Epidermal melanocyte (primary cell): ENCODE data around the gene PLA2R1.

Experiments
- DNase-seq: peaks from one replicate; pipeline ENCODE4 v3.0.0; 2011; ENCODE audit warnings: low spot score; ENCODE audit not compliant: insufficient read length

The PLA2R1 gene

GRCh38 chr2:159897081-159897480 lies 165.3 kb downstream of the PLA2R1 start:
- DNase-seq: no peak

GRCh38 chr2:159895258-159896065 lies 167.0 kb downstream of the PLA2R1 start:
- no peak for DNase-seq

- no peak for DNase-seq
These were observed 168.1 kb downstream of the PLA2R1 start for GRCh38 chr2:159894145-159894838.

- no peak for DNase-seq
These were observed 169.2 kb downstream of the PLA2R1 start for GRCh38 chr2:159892990-159893810.

DNA sequence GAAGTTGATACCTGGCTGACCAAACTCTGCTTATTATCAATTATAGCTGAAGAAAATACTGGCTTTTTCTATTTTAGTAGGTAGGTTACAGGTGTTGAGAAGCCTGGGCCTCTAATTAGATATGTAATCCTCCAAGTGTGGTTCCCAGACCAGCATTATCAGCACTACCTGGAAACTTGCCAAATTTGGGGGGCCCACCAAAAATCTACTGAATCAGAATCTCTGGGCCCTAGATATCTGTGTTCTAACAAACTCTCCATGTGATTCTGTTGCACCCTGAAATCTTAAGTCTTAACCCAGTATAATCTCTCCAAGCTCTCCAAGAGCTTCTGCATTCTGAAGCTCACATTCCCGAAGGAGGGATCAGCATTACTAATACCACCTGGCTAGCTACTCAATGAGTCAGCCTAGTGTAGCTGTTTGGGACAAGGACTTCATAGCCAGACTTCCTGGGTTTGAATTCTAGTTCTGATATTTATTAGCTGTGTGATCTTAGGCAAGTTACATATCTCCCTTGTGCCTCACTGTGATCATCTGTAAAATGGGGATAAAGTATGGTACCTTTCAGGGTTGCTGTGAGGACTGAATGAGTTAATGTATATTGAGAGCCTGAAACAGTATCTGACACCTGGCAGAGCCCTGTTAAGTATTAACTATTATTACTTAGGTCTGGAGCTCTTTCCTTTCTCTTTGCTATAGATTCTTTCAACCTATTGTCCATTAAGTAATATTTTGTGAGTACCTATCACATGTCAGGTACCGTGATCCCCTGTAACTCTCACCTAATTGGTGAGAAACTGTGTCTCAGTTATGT lies 170.3 kb downstream of the PLA2R1 start:
- DNase-seq: no peak

GRCh38 chr2:159891267-159891588 lies 171.2 kb downstream of the PLA2R1 start:
- DNase-seq: no peak

DNA sequence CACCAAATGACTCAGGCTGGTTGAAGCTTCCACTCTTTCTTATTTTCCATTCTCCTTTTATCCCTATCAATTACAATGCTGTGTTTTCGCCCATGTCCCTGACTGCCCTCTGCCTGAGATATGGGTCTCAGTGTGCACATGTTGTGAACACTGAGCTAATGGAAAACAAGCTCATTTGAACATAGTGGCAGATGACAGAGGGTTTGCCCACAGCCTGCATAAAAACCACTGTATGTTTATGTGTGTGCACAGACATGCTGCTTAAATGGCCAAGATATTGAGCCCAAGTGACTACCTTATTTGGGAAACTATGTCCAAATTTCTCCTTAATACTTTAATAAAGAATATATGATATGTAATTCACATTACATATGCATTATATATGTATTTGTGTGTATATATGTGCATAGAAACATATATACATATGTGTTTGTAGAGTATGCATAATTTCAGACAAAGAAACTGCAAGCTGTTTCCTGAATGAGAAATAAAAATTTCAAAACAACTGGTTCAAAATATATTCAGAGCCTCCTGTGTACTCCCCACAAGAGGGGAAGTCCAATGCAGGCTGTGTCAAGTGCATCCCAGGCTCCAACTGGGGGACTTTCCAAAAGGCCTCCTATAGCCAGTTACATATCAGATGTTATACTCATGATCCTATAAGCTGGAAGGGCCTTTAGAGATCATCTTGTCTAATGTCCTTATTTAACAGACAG lies 171.7 kb downstream of the PLA2R1 start:
- no peak for DNase-seq

DNA sequence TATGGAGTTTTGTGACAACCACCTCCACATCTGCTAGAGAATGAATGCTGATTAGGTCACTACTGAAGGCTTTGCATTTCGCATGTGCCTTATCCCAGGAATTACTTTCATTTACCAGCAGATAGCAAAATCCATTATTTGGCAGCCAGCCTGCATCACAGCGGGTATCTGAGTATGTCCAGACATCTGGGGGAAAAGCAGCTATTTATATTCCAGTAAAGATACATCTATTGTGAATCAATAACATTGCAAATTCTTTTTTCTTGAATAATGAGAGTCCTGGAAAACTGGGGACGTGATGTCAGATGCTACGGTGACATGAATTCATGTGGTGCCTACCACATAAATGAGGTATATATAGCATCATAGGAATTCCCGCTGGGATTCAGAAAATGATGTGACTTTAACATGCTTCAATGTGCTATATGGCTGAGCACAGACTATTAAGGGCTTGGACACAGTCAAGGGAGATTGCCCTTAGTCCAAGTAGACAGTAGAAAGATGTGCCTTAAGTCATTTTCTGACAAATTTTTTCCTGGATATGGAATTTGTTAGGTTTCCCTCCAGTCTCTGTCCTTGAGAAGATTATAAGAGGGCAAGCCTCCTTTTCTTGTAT lies 180.2 kb downstream of the PLA2R1 start:
- DNase-seq: no peak
